HL-60 (cell line): Measurements from ENCODE around the gene TTC23L.

Experiments used
- DNase-seq, 2 experiments: peaks; one replicate each; pipeline ENCODE4 v3.0.0-alpha.2; 2010 to 2020; ENCODE audit warnings: low read depth in 1 of 2, low spot score in 1 of 2
- H3K27ac ChIP-seq: fragments of 250-450 bp; sonication (Bioruptor Pico); replicated peaks from 2 replicates; pipeline ENCODE4 v1.5.1; 2020; ENCODE audit warnings: mild to moderate bottlenecking, moderate library complexity
- H3K27me3 ChIP-seq: fragments of 250-450 bp; sonication (Bioruptor Pico); 2 replicates; pipeline ENCODE4 v1.5.1; 2021; ENCODE audit warnings: mild to moderate bottlenecking, moderate library complexity; ENCODE audit not compliant: insufficient read depth, poor library complexity, severe bottlenecking
- H3K4me3 ChIP-seq: replicated peaks from 2 replicates; pipeline ENCODE4 v1.5.1; 2011; ENCODE audit warnings: mild to moderate bottlenecking, control low read depth, low read length; ENCODE audit not compliant: insufficient read depth
- GABPA ChIP-seq: IDR thresholded peaks from 2 replicates; pipeline ENCODE4 v1.6.1; 2012; ENCODE audit warnings: low read depth
- POLR2AphosphoS5 ChIP-seq: IDR thresholded peaks from 2 replicates; pipeline ENCODE4 v1.6.1; 2012; ENCODE audit warnings: low read depth
- SPI1 ChIP-seq: IDR thresholded peaks from 2 replicates; pipeline ENCODE4 v1.6.1; 2012; ENCODE audit warnings: low read depth, mild to moderate bottlenecking, borderline replicate concordance
- TF ChIP-seq, protein P1 (sequence below): IDR thresholded peaks from 2 replicates; pipeline ENCODE4 v1.6.1; 2012; ENCODE audit warnings: low read depth; ENCODE audit not compliant: insufficient replicate concordance
- TF ChIP-seq, protein P2 (sequence below): IDR thresholded peaks from one replicate; pipeline ENCODE4 v1.5.1; 2011; ENCODE audit warnings: low read length, control low read depth, inconsistent platforms; ENCODE audit not compliant: insufficient read depth

The TTC23L gene

DNA sequence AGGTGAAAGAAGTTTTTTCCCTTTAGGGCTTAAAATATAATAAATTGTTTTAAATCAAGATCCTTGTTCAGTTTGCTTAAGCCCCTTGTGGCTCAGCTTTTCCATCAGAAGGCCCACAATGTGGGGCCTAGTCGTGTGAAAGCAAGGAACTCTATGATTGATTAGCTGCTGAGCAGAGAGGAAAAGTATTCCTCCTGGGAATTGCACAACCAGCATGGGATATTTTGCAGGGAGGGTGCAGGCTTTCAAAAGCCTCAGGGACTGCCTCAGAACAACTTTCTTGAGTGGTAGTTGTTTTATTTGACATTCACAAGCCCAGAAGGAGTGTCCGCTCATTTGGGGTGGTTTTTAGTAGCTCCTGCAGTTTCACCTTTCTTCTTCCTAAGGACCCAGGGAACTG, 19.8 kb downstream of the TTC23L start:
- H3K4me3 ChIP-seq, result no peak overlapping the region
- no peak for DNase-seq
- TF ChIP-seq POLR2AphosphoS5 (no peak), GABPA (no peak), SPI1 (no peak)
- TF ChIP-seq, protein P1, sequence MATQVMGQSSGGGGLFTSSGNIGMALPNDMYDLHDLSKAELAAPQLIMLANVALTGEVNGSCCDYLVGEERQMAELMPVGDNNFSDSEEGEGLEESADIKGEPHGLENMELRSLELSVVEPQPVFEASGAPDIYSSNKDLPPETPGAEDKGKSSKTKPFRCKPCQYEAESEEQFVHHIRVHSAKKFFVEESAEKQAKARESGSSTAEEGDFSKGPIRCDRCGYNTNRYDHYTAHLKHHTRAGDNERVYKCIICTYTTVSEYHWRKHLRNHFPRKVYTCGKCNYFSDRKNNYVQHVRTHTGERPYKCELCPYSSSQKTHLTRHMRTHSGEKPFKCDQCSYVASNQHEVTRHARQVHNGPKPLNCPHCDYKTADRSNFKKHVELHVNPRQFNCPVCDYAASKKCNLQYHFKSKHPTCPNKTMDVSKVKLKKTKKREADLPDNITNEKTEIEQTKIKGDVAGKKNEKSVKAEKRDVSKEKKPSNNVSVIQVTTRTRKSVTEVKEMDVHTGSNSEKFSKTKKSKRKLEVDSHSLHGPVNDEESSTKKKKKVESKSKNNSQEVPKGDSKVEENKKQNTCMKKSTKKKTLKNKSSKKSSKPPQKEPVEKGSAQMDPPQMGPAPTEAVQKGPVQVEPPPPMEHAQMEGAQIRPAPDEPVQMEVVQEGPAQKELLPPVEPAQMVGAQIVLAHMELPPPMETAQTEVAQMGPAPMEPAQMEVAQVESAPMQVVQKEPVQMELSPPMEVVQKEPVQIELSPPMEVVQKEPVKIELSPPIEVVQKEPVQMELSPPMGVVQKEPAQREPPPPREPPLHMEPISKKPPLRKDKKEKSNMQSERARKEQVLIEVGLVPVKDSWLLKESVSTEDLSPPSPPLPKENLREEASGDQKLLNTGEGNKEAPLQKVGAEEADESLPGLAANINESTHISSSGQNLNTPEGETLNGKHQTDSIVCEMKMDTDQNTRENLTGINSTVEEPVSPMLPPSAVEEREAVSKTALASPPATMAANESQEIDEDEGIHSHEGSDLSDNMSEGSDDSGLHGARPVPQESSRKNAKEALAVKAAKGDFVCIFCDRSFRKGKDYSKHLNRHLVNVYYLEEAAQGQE, result no peak
- TF ChIP-seq, protein P2, sequence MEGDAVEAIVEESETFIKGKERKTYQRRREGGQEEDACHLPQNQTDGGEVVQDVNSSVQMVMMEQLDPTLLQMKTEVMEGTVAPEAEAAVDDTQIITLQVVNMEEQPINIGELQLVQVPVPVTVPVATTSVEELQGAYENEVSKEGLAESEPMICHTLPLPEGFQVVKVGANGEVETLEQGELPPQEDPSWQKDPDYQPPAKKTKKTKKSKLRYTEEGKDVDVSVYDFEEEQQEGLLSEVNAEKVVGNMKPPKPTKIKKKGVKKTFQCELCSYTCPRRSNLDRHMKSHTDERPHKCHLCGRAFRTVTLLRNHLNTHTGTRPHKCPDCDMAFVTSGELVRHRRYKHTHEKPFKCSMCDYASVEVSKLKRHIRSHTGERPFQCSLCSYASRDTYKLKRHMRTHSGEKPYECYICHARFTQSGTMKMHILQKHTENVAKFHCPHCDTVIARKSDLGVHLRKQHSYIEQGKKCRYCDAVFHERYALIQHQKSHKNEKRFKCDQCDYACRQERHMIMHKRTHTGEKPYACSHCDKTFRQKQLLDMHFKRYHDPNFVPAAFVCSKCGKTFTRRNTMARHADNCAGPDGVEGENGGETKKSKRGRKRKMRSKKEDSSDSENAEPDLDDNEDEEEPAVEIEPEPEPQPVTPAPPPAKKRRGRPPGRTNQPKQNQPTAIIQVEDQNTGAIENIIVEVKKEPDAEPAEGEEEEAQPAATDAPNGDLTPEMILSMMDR, result no peak
- H3K27ac ChIP-seq, result no peak overlapping the region
- H3K27me3 ChIP-seq, result peaks cover 5% of the 10 kb centered on the region

DNA sequence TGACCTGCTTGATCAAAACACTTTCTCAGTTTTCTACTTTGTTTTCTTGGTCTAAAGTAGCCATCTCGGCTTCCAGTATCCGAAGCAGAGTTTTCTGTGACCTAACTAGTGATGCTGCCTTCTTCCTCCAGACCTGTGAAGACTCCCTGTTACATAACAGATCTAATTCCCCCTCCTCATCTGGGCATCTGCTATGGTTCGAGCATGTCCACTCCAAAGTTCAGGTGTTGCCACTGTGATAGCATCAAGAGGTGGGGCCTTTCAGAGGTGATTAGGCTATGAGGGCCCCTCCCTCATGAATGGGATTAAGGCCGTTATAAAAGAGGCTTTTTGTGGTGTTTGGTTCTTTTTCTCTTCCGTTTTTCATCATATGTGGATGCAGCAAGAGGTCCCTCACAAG, 20.3 kb downstream of the TTC23L start:
- DNase-seq, result no peak
- no peak overlapping the region for H3K27ac ChIP-seq
- no peak overlapping the region for H3K4me3 ChIP-seq
- H3K27me3 ChIP-seq, result peaks cover 5% of the 10 kb centered on the region
- no peak for TF ChIP-seq GABPA
- TF ChIP-seq, protein P2, result no peak
- TF ChIP-seq, protein P1, result no peak
- no peak for TF ChIP-seq SPI1
- no peak for TF ChIP-seq POLR2AphosphoS5

DNA sequence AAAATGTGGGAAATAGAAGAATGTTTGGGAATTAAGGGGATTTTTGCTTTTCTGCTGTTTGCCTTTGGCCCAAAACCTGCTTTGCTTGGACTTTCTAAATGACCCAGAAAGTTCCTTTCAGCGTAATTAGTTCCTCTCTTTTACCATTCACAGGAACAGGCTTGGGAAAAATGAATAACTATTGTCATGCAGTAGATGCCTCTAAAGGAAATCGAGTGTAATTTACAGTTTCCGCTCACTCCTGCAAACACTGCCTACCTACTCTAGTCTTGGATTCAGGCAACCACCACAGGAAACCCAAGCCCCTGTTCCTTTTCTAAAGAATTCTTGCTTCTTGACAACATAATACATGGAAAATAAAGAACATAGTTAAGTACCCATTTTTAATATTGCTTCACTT, 25.0 kb downstream of the TTC23L start:
- Histone ChIP-seq H3K4me3 (no peak overlapping the region), H3K27ac (no peak overlapping the region), H3K27me3 (no peaks in the 10 kb centered on the region)
- TF ChIP-seq, protein P1, result no peak
- TF ChIP-seq GABPA (no peak), POLR2AphosphoS5 (no peak), SPI1 (no peak)
- TF ChIP-seq, protein P2, result no peak
- no peak for DNase-seq
